Esophagus squamous epithelium (tissue), 5 donors: Measurements from ENCODE around the gene WWOX. TPM values are rescaled to one million over a fixed set of nuclear protein-coding genes. Genes with fewer than 3 reads are reported as not detected.

Experiments
- DNase-seq: peaks from one replicate; lab custom pipeline; 2025; lab: John Stamatoyannopoulos, UW
- H3K27ac ChIP-seq, 4 donors: fragments of 200-600 bp; sonication (generic); one replicate each; pipeline ENCODE4 v1.5.1; 2016 to 2019; ENCODE audit warnings: mild to moderate bottlenecking in 1 of 4
- H3K27me3 ChIP-seq, 4 donors: fragments of 200-600 bp; sonication (generic); 1 replicate in 3 of 4; 2 replicates in 1 of 4; pipeline versions ENCODE4 v1.5.1 to v1.6.0; 2017 to 2021; ENCODE audit warnings: antibody characterized with exemption in 1 of 4
- H3K36me3 ChIP-seq, 3 donors: fragments of 200-600 bp; sonication (generic); one replicate each; pipeline ENCODE4 v1.5.1; 2016 to 2019
- H3K4me1 ChIP-seq, 3 donors: fragments of 200-600 bp; sonication (generic); one replicate each; pipeline ENCODE4 v1.5.1; 2017 to 2019
- H3K4me3 ChIP-seq, 4 donors: fragments of 200-600 bp; sonication (generic); 1 replicate in 3 of 4; 2 replicates in 1 of 4; pipeline ENCODE4 v1.5.1; 2016 to 2019; ENCODE audit warnings: mild to moderate bottlenecking in 2 of 4, moderate library complexity in 1 of 4
- H3K9me3 ChIP-seq, 3 donors: fragments of 200-600 bp; sonication (generic); one replicate each; pipeline ENCODE4 v1.5.1; 2016 to 2019
- CTCF ChIP-seq, 6 experiments: fragments of 450-650 bp in 4 of 6; fragments of 200-600 bp in 2 of 6; sonication (generic) in 2 of 6; IDR thresholded peaks; one replicate each; pipeline ENCODE4 v1.5.1; 2016 to 2019; ENCODE audit warnings: antibody characterized with exemption in 6 of 6, mild to moderate bottlenecking in 4 of 6, moderate library complexity in 4 of 6
- POLR2A ChIP-seq, 4 donors: fragments of 450-650 bp; IDR thresholded peaks; one replicate each; pipeline ENCODE4 v1.6.1; 2017; ENCODE audit warnings: antibody characterized with exemption in 4 of 4, mild to moderate bottlenecking in 4 of 4, moderate library complexity in 3 of 4
- WGBS, 2 donors: methylation state at CpG; one replicate each; pipeline ENCODE4 v1.1.5; 2018; 5-methylcytosine and 5-hydroxymethylcytosine counted together
- intact Hi-C: fragments of 100-400 bp; cut with DNase I; formaldehyde crosslinking; loops from one replicate; pipeline ENCODE4 v1.15.0; 2022
- total RNA-seq, 4 donors: library from RNA; depleted of rRNA; stranded (reverse); fragments of >200 nt; gene quantifications; one replicate each; pipeline ENCODE4 v1.1.0, GENCODE V29; 2016
- donor health status: DM: yes; HTN: yes; CAD: no.

WWOX gene
- total RNA-seq, 4 donors from 2014 or later: 20.9 to 31.1 (median 27.5) TPM

GRCh38 chr16:79061181-79061580, 961.7 kb downstream of the WWOX start:
- Histone ChIP-seq H3K27me3 (no peaks in the 10 kb centered on the region), H3K4me1 (peaks cover 0 to 15% (median 4%) of the 10 kb centered on the region in 3 donors), H3K4me3 (no peak overlapping the region), H3K36me3 (no peaks in the 10 kb centered on the region), H3K9me3 (no peaks in the 10 kb centered on the region), H3K27ac (no peak overlapping the region)
- 31 to 37% methylated on average over 6 of the region's 6 CpGs for whole genome bisulfite sequencing, 2 donors
- DNase-seq: no peak
- TF ChIP-seq CTCF (IDR thresholded peaks at IDR 0.05): no peak
- no peak for TF ChIP-seq POLR2A (IDR thresholded peaks at IDR 0.05)
- intact Hi-C loops: no loop called here

- Histone ChIP-seq H3K4me1 (peaks cover 0 to 22% (median 4%) of the 10 kb centered on the region in 3 donors), H3K36me3 (no peaks in the 10 kb centered on the region), H3K27ac (no peak overlapping the region), H3K4me3 (no peak overlapping the region), H3K27me3 (no peaks in the 10 kb centered on the region), H3K9me3 (no peaks in the 10 kb centered on the region)
- WGBS, 2 donors: 72 to 73% methylated on average over 6 of the region's 6 CpGs
- DNase-seq: no peak
- intact Hi-C loops: no loop called here
- TF ChIP-seq POLR2A (IDR thresholded peaks at IDR 0.05) (no peak), CTCF (IDR thresholded peaks at IDR 0.05) (no peak)
These were observed 962.9 kb downstream of the WWOX start for GRCh38 chr16:79062336-79062735.

GRCh38 chr16:79062821-79063220, 963.4 kb downstream of the WWOX start:
- Histone ChIP-seq H3K27ac (no peak overlapping the region), H3K4me1 (peaks cover 0 to 26% (median 4%) of the 10 kb centered on the region in 3 donors), H3K27me3 (no peaks in the 10 kb centered on the region), H3K9me3 (no peaks in the 10 kb centered on the region), H3K36me3 (no peaks in the 10 kb centered on the region), H3K4me3 (no peak overlapping the region)
- DNase-seq: no peak
- no peak for TF ChIP-seq CTCF (IDR thresholded peaks at IDR 0.05)
- TF ChIP-seq POLR2A (IDR thresholded peaks at IDR 0.05): no peak
- 85 to 95% methylated on average over 6 of the region's 6 CpGs for WGBS, 2 donors
- intact Hi-C loops: no loop called here

- Histone ChIP-seq H3K36me3 (no peaks in the 10 kb centered on the region), H3K27me3 (no peaks in the 10 kb centered on the region), H3K27ac (no peak overlapping the region), H3K4me1 (peaks cover 0 to 29% (median 4%) of the 10 kb centered on the region in 3 donors), H3K4me3 (no peak overlapping the region), H3K9me3 (no peaks in the 10 kb centered on the region)
- DNase-seq: no peak
- intact Hi-C loops: no loop called here
- WGBS, 2 donors: 82% methylated on average over 15 of the region's 15 CpGs
- TF ChIP-seq CTCF (IDR thresholded peaks at IDR 0.05) (no peak), POLR2A (IDR thresholded peaks at IDR 0.05) (no peak)
These were observed 965.0 kb downstream of the WWOX start for GRCh38 chr16:79064256-79064972.

- Histone ChIP-seq H3K9me3 (no peaks in the 10 kb centered on the region), H3K36me3 (no peaks in the 10 kb centered on the region), H3K27ac (no peak overlapping the region), H3K4me1 (peaks cover 2 to 34% (median 11%) of the 10 kb centered on the region in 3 donors), H3K27me3 (no peaks in the 10 kb centered on the region), H3K4me3 (no peak overlapping the region)
- TF ChIP-seq CTCF (IDR thresholded peaks at IDR 0.05) (no peak), POLR2A (IDR thresholded peaks at IDR 0.05) (no peak)
- WGBS, 2 donors: 44 to 45% methylated on average over 5 to 6 of the region's 7 CpGs
- intact Hi-C loops: no loop called here
- no peak for DNase-seq
These were observed 967.1 kb downstream of the WWOX start for GRCh38 chr16:79066561-79066960.
